ENCODE measurements around the gene PIGN. TPM values are rescaled to one million over a fixed set of nuclear protein-coding genes. Genes with fewer than 3 reads are reported as not detected.

PIGN gene
- total and polyA plus RNA-seq, 4 donors = 7.6 to 32.2 (median 16.6) TPM

DNA sequence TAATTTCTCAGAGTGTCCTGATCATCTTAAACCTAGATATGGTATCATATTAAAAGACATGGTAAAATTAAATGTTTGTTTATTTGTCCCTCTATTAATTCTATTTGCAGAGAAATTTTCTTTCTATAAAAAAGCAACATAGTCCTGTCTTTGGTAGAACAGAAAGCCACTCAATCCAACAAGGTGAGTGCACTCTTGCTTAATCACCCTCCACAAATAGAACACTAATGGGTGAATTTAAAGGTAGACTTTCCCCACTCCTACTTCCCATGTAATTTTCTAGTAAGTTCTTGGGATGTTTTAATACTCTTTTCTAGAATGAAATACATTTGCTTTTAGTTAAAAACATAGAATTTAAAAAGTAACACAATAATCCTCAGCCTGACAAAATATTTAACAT lies 97.7 kb downstream of the PIGN start:
- no peaks in the 10 kb centered on the region for H3K9me3 ChIP-seq (ENCODE audit: control insufficient read depth, low read length)

DNA sequence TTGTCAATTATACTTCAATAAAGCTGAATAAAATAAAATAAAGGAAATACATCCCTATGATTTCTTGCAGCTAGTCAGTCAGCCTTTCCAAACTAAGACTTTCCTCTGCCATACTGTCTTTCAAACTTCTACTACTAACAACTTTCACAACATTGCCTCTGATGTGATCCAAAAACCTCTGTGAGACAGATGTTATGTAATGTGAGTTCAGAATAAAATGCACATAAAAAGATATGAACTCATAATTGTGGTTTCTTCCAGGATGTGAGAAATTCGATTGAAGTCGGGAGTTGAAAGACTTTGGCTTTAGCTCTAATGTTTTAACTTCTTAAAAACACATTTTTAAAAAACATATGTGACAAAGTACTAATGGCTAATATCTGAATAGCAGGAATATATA lies 98.7 kb downstream of the PIGN start:
- WGBS, 2 donors = 41 to 55% methylated on average over 2 of the region's 2 CpGs
- H3K4me3 ChIP-seq (ENCODE audit: low read length in 2 of 2) = no peak overlapping the region
- ATAC-seq (ENCODE audit: low FRiP score) (no peak), DNase-seq (no peak)
- no peaks in the 10 kb centered on the region for H3K9me3 ChIP-seq (ENCODE audit: control insufficient read depth, low read length)
- intact Hi-C loops (cut with DNase I) = no loop called here
- H3K36me3 ChIP-seq (ENCODE audit: control insufficient read depth in 1 of 2, insufficient read depth in 2 of 2, low read length in 1 of 2) = peaks cover 0 to 3% of the 10 kb centered on the region in 2 donors
- no peaks in the 10 kb centered on the region for H3K4me1 ChIP-seq (ENCODE audit: control insufficient read depth in 1 of 2, insufficient read depth in 2 of 2, low read length in 2 of 2)
- H3K27ac ChIP-seq (ENCODE audit: low read depth in 1 of 2, low read length in 2 of 2) = no peak overlapping the region
- no peaks in the 10 kb centered on the region for H3K27me3 ChIP-seq (ENCODE audit: control insufficient read depth in 1 of 2, insufficient read depth in 2 of 2, low read length in 1 of 2)

More for the DNA sequence above, 97.7 kb downstream of the PIGN start:
- intact Hi-C loops (cut with DNase I) = no loop called here
- peaks cover 0 to 3% of the 10 kb centered on the region in 2 donors for H3K36me3 ChIP-seq (ENCODE audit: control insufficient read depth in 1 of 2, insufficient read depth in 2 of 2, low read length in 1 of 2)
- no peaks in the 10 kb centered on the region for H3K4me1 ChIP-seq (ENCODE audit: control insufficient read depth in 1 of 2, insufficient read depth in 2 of 2, low read length in 2 of 2)
- ATAC-seq (ENCODE audit: low FRiP score) = no peak
- no peak for DNase-seq
- no peak overlapping the region for H3K4me3 ChIP-seq (ENCODE audit: low read length in 2 of 2)
- no peaks in the 10 kb centered on the region for H3K27me3 ChIP-seq (ENCODE audit: control insufficient read depth in 1 of 2, insufficient read depth in 2 of 2, low read length in 1 of 2)
- no peak overlapping the region for H3K27ac ChIP-seq (ENCODE audit: low read depth in 1 of 2, low read length in 2 of 2)

DNA sequence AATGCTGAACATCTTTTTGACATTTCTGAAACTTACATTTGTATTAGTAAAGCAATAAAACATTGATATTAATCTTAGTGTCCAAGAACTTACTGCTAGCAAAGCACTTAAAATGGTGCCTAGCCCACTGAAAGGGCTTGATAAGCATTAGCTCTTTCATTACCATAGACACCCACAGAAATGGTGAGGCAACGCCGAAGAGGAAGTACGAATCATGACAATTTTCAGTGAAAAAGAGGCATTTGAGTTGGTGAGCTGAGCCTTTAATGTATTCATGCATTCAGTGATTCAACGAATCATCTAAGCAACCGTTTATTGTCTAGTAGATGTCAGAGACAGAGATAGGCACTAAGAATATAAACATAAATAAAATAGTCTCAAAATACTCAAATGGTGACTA lies 101.1 kb downstream of the PIGN start:
- DNase-seq (no peak), ATAC-seq (ENCODE audit: low FRiP score) (no peak)
- intact Hi-C loops (cut with DNase I) = no loop called here
- 92% methylated on average over 5 of the region's 5 CpGs for WGBS, 2 donors
- Histone ChIP-seq H3K9me3 (ENCODE audit: control insufficient read depth, low read length) (no peaks in the 10 kb centered on the region), H3K4me1 (ENCODE audit: control insufficient read depth in 1 of 2, insufficient read depth in 2 of 2, low read length in 2 of 2) (no peaks in the 10 kb centered on the region), H3K27me3 (ENCODE audit: control insufficient read depth in 1 of 2, insufficient read depth in 2 of 2, low read length in 1 of 2) (no peaks in the 10 kb centered on the region), H3K27ac (ENCODE audit: low read depth in 1 of 2, low read length in 2 of 2) (no peak overlapping the region), H3K4me3 (ENCODE audit: low read length in 2 of 2) (no peak overlapping the region), H3K36me3 (ENCODE audit: control insufficient read depth in 1 of 2, insufficient read depth in 2 of 2, low read length in 1 of 2) (peaks cover 0 to 3% of the 10 kb centered on the region in 2 donors)

DNA sequence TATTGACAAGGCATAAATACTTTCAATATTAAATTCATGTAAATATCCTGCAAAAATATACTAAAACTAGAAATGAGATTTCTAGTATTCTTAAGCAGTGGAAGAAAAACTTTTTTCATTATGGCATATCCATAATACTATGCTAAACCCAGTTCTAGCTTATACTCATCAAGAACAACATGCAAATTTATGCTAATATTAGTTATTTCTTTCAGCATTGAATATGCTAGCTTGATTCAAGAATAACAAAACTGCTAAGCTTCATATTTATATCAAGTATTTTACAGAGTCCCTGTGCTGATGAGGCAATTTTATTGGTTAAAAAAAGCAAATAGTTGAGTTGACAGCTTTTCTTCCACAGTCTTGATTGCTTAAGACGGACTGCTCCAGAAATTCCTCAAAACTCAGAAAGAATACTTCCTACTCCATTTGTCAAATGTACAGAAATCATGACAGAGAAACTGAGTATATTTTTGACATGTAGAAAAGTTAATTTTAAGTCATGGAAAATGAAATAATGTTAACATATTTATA lies 105.0 kb downstream of the PIGN start:
- H3K36me3 ChIP-seq (ENCODE audit: control insufficient read depth in 1 of 2, insufficient read depth in 2 of 2, low read length in 1 of 2) = peaks cover 0 to 4% of the 10 kb centered on the region in 2 donors
- no peak for ATAC-seq (ENCODE audit: low FRiP score)
- intact Hi-C loops (cut with DNase I) = no loop called here
- peaks cover 2 to 3% of the 10 kb centered on the region in 2 donors for H3K4me1 ChIP-seq (ENCODE audit: control insufficient read depth in 1 of 2, insufficient read depth in 2 of 2, low read length in 2 of 2)
- no peaks in the 10 kb centered on the region for H3K27me3 ChIP-seq (ENCODE audit: control insufficient read depth in 1 of 2, insufficient read depth in 2 of 2, low read length in 1 of 2)
- H3K9me3 ChIP-seq (ENCODE audit: control insufficient read depth, low read length) = no peaks in the 10 kb centered on the region
- H3K4me3 ChIP-seq (ENCODE audit: low read length in 2 of 2) = no peak overlapping the region
- no peak overlapping the region for H3K27ac ChIP-seq (ENCODE audit: low read depth in 1 of 2, low read length in 2 of 2)
- DNase-seq = no peak
- 56 to 59% methylated on average over 1 of the region's 1 CpG for WGBS, 2 donors

DNA sequence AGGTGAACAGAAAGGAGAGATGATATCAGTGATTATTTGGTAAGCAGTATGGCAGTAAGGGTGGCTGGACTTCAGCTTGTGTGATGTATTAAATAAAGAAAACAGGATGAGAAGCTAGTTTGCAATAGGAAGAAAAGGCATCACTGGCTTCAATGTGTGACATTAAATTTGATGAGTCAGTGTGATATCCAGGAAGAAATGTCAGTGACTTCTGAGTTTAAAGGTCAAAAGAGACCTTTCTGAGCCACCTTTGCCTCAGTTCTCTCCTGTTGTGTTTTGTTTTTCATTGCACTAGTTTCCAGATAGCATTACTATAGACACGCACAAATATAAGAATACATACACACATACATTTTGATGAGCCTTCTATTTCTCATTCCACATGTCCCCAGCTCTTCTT lies 105.6 kb downstream of the PIGN start:
- H3K27ac ChIP-seq (ENCODE audit: low read depth in 1 of 2, low read length in 2 of 2) = no peak overlapping the region
- peaks cover 2 to 3% of the 10 kb centered on the region in 2 donors for H3K4me1 ChIP-seq (ENCODE audit: control insufficient read depth in 1 of 2, insufficient read depth in 2 of 2, low read length in 2 of 2)
- peaks cover 0 to 2% of the 10 kb centered on the region in 2 donors for H3K36me3 ChIP-seq (ENCODE audit: control insufficient read depth in 1 of 2, insufficient read depth in 2 of 2, low read length in 1 of 2)
- 96 to 97% methylated on average over 1 of the region's 1 CpG for WGBS, 2 donors
- DNase-seq (no peak), ATAC-seq (ENCODE audit: low FRiP score) (no peak)
- no peaks in the 10 kb centered on the region for H3K27me3 ChIP-seq (ENCODE audit: control insufficient read depth in 1 of 2, insufficient read depth in 2 of 2, low read length in 1 of 2)
- H3K4me3 ChIP-seq (ENCODE audit: low read length in 2 of 2) = no peak overlapping the region
- intact Hi-C loops (cut with DNase I) = no loop called here
- H3K9me3 ChIP-seq (ENCODE audit: control insufficient read depth, low read length) = no peaks in the 10 kb centered on the region

DNA sequence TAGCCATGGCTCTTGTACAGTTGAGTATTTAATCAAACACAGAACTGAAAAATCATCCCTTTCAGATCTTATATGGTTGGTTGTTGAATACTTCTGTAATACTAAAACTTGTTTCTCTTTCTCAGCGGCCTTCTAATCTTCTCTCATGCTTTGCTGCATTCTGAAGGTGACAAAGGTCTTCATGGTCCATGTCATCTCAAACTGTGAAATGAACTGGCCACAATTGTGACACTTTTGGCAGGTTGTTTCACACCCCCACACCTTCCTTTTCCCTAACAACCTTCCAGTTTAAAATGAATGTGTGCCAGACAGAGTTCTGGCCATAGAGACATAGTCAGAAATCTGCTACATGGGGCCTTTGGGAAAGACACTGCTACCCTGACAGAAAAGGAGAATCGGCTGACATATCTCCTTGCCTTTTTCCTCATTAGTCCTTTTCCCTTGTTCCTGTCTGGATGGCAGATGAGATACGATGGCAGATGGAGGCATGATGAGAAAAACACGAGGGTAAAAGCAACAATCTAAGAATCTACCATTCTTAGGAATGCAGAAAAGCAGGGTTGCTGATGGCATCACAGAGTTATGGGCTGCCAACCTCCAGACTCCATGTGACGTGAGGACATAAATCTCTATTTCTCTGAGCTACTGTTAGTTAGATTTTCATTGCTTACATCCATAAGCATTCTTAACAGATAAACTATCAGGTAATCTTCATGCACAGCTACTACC lies 106.5 kb downstream of the PIGN start:
- 20 to 22% methylated on average over 5 of the region's 5 CpGs for WGBS, 2 donors
- no peak overlapping the region for H3K4me3 ChIP-seq (ENCODE audit: low read length in 2 of 2)
- intact Hi-C loops (cut with DNase I) = no loop called here
- peaks cover 0 to 2% of the 10 kb centered on the region in 2 donors for H3K36me3 ChIP-seq (ENCODE audit: control insufficient read depth in 1 of 2, insufficient read depth in 2 of 2, low read length in 1 of 2)
- ATAC-seq (ENCODE audit: low FRiP score) (no peak), DNase-seq (no peak)
- H3K4me1 ChIP-seq (ENCODE audit: control insufficient read depth in 1 of 2, insufficient read depth in 2 of 2, low read length in 2 of 2) = peaks cover 2 to 3% of the 10 kb centered on the region in 2 donors
- H3K9me3 ChIP-seq (ENCODE audit: control insufficient read depth, low read length) = no peaks in the 10 kb centered on the region
- no peak overlapping the region for H3K27ac ChIP-seq (ENCODE audit: low read depth in 1 of 2, low read length in 2 of 2)
- H3K27me3 ChIP-seq (ENCODE audit: control insufficient read depth in 1 of 2, insufficient read depth in 2 of 2, low read length in 1 of 2) = no peaks in the 10 kb centered on the region

DNA sequence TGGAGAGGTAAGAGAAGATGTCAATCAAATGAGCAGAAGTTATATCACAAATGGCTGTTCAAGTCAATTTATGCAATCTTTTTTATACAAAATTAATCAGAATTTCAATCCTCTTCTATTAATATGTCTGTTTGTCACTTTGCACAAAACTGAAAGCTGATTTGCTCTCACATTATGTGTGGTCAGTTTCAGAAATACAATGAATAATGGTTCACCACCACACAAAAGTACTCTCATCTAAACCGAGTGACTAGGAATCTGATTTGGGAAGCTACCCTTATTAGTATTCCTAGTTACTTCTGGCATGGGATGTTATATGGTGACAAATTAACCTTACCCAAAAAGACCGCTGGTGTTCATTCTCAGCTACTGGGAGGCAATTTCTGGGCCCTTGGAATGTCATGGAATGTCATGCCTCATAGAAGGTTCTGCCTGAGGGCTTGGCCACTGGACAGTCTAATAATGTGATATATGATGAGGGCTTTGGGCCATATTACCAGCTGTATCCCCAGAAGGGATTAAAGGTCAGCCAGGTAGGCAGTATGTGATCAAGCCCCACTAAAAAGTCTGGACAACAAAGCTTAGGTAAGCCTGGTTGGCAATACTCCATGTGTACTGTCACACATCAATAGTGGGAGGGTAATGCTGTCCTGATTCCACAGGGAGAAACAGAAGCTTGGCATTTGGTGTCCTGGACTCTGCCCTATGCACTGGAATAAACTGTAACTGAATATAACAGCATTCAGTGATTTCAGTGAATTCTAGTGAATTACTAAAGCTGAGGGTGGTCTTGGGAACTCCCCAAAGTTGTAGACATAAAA lies 113.2 kb downstream of the PIGN start:
- 95 to 99% methylated on average over 2 of the region's 2 CpGs for whole genome bisulfite sequencing, 2 donors
- Histone ChIP-seq H3K4me3 (ENCODE audit: low read length in 2 of 2) (no peak overlapping the region), H3K27me3 (ENCODE audit: control insufficient read depth in 1 of 2, insufficient read depth in 2 of 2, low read length in 1 of 2) (no peaks in the 10 kb centered on the region), H3K36me3 (ENCODE audit: control insufficient read depth in 1 of 2, insufficient read depth in 2 of 2, low read length in 1 of 2) (peaks cover 2 to 4% of the 10 kb centered on the region in 2 donors), H3K27ac (ENCODE audit: low read depth in 1 of 2, low read length in 2 of 2) (no peak overlapping the region), H3K4me1 (ENCODE audit: control insufficient read depth in 1 of 2, insufficient read depth in 2 of 2, low read length in 2 of 2) (no peaks in the 10 kb centered on the region), H3K9me3 (ENCODE audit: control insufficient read depth, low read length) (no peaks in the 10 kb centered on the region)
- DNase-seq (no peak), ATAC-seq (ENCODE audit: low FRiP score) (no peak)
- intact Hi-C loops (cut with DNase I) = no loop called here

DNA sequence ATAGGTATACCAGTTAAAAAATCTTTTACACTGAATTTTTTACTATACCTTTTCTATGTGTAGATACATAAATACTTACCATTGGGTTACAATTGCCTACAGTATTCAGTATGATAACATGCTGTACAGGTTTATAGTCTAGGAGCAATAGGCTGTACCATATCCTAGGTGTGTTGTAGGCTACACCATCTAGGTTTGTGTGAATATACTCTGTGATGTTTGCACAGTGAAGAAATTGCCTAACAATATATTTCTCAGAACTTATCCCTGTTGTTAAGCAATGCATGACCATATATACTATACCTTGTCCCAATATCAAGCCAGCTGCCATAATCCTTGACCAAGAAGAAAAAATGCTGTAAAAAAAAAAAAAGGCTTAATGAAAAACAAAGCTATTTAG lies 114.5 kb downstream of the PIGN start:
- Histone ChIP-seq H3K4me1 (ENCODE audit: control insufficient read depth in 1 of 2, insufficient read depth in 2 of 2, low read length in 2 of 2) (no peaks in the 10 kb centered on the region), H3K36me3 (ENCODE audit: control insufficient read depth in 1 of 2, insufficient read depth in 2 of 2, low read length in 1 of 2) (peaks cover 2 to 4% of the 10 kb centered on the region in 2 donors), H3K4me3 (ENCODE audit: low read length in 2 of 2) (no peak overlapping the region), H3K27ac (ENCODE audit: low read depth in 1 of 2, low read length in 2 of 2) (no peak overlapping the region), H3K9me3 (ENCODE audit: control insufficient read depth, low read length) (no peaks in the 10 kb centered on the region), H3K27me3 (ENCODE audit: control insufficient read depth in 1 of 2, insufficient read depth in 2 of 2, low read length in 1 of 2) (no peaks in the 10 kb centered on the region)
- no peak for DNase-seq
- intact Hi-C loops (cut with DNase I) = no loop called here
- no peak for ATAC-seq (ENCODE audit: low FRiP score)

Measured in aorta (tissue), 5 donors.